GM21390 (cell line): Measurements from ENCODE around the gene HAO2.
"Not testable (repeated sequence)": the region's sequence is repeated elsewhere in the genome, so short reads cannot be mapped to it uniquely, and the experiment has no call there.

Source experiments
- ATAC-seq: cut with Tn5 transposase; IDR thresholded peaks from one replicate; pipeline ENCODE4 v1.9.1; 2021; ENCODE audit not compliant: unreplicated experiment

HAO2 gene

GRCh38 chr1:119341372-119341947 lies 27.1 kb upstream of the HAO2 start:
- ATAC-seq = no peak

GRCh38 chr1:119345398-119345797 lies 23.2 kb upstream of the HAO2 start:
- ATAC-seq = no peak

- ATAC-seq = peak; percentile 81
Observed at GRCh38 chr1:119347858-119348257, 20.7 kb upstream of the HAO2 start.

- ATAC-seq = no peak
Observed at GRCh38 chr1:119348941-119349340, 19.6 kb upstream of the HAO2 start.

- not testable (repeated sequence) for ATAC-seq
Observed at GRCh38 chr1:119350866-119351265, 17.7 kb upstream of the HAO2 start.

GRCh38 chr1:119351997-119352396 lies 16.6 kb upstream of the HAO2 start:
- no peak for ATAC-seq

GRCh38 chr1:119353836-119354235 lies 14.7 kb upstream of the HAO2 start:
- no peak for ATAC-seq

- no peak for ATAC-seq
Observed at GRCh38 chr1:119358636-119359035, 9.9 kb upstream of the HAO2 start.

GRCh38 chr1:119359730-119360129 lies 8.9 kb upstream of the HAO2 start:
- no peak for ATAC-seq

- ATAC-seq = no peak
Observed at GRCh38 chr1:119361205-119361604, 7.4 kb upstream of the HAO2 start.

- ATAC-seq = no peak
Observed at GRCh38 chr1:119361620-119362344, 6.8 kb upstream of the HAO2 start.

GRCh38 chr1:119363162-119363561 lies 5.4 kb upstream of the HAO2 start:
- ATAC-seq = no peak

GRCh38 chr1:119364640-119365039 lies 3.9 kb upstream of the HAO2 start:
- ATAC-seq = no peak

- no peak for ATAC-seq
Observed at GRCh38 chr1:119366424-119366823, 2.2 kb upstream of the HAO2 start.

- ATAC-seq = no peak
Observed at GRCh38 chr1:119367432-119368124, 1.0 kb upstream of the HAO2 start.

- ATAC-seq = no peak
Observed at GRCh38 chr1:119370748-119371147, 2.2 kb downstream of the HAO2 start.

GRCh38 chr1:119371815-119372214 lies 3.2 kb downstream of the HAO2 start:
- no peak for ATAC-seq

GRCh38 chr1:119372503-119373086 lies 4.0 kb downstream of the HAO2 start:
- ATAC-seq = peak; percentile 60

GRCh38 chr1:119373465-119373864 lies 4.9 kb downstream of the HAO2 start:
- ATAC-seq = no peak

GRCh38 chr1:119374208-119374874 lies 5.8 kb downstream of the HAO2 start:
- ATAC-seq = no peak

GRCh38 chr1:119375366-119375765 lies 6.8 kb downstream of the HAO2 start:
- ATAC-seq = no peak
